Epithelial cell of prostate (primary cell): ENCODE results near the gene CCDC28B.

Experiments used
- DNase-seq: peaks from one replicate; pipeline ENCODE4 v3.0.0-alpha.2; 2011; ENCODE audit warnings: low read depth, low spot score
- H3K27ac ChIP-seq: fragments of 450-650 bp; 2 replicates; pipeline ENCODE4 v1.5.1; 2017; ENCODE audit warnings: mild to moderate bottlenecking

CCDC28B gene

DNA sequence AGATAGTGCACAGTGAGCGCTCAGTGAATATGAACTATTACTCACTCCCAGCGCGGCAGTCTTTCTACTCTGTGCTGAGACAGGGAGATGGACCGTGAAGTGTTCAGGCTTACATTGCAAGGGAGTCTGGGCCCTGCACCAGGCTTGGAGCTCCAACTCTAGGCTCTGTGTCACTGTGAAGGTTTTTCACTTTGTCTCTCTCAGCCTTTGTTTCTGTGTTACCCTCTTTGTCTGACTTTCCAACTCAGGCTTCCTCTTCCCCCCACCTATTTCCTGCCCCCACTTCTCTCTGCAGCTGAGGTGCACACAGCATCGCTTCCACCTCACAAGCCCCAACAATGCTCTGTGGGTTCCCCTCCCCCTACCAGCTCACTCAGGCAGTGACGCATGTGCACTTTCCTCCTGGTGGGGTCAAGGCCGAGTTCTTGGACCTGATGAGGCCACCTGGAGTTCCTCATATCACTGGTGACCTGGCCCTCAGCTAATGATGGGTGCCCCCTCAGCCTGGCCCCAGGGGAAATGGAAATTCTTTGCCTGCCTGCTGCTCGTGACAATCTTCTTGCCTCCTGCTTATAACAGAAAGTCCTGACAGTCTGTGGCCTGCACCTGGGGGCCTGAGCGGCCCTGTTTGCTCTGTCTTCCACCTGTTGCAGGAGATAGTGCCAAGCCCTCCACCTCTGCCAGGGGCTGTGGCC is 49.6 kb downstream of the CCDC28B start:
- DNase-seq: no peak
- H3K27ac ChIP-seq: no peak overlapping the region

DNA sequence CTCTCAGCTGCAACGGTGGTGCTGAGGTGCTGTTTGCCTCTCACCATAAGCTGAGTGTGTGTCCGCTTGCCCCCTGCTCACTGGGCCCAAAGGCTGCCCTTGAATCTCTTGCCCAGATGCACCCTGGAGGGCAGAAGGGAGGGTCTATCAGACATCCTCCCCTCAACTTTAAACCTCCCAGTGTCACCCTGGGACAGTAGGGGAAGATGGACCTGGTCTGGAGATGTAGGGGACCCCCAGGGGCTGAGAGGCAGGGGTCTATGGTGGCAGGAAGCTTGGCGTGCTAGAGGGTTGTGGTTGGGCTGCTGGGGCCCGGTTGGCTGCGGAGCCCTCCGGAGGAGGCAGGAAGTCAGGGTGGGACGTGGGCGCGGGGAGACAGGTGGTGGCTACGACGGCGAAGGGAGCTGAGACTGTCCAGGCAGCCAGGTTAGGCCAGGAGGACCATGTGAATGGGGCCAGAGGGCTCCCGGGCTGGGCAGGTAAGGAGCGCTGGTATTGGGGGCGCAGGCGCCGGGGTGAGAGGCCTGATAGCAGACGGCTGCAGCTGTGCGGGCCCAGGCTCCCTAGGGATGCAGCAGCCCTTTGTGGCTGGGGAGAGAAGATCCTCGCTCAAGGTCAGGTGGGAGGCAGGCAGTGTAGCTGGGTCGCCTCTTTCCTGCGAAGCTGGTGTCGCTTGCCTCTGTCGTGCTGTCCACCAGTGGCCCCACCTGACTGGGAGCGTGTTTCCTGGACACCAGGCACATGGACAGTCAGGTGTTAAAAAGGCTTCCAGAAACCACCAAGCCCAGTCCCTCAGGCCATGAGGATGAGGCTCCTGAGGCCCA is 50.7 kb downstream of the CCDC28B start, which contains the start of gene LCK:
Gene LCK (plus strand): TSS at position 373 of the 824 bp plus-strand sequence. CDS start 23,065 bp downstream, outside the sequence.
- no peak for DNase-seq
- no peak within 1 kb of the TSS for H3K27ac ChIP-seq
